ENCODE measurements around the gene IRF8. TPM values are rescaled to one million over a fixed set of nuclear protein-coding genes. Genes with fewer than 3 reads are reported as not detected.

The IRF8 gene
- total RNA-seq, 1 experiment from 2014 or later, result 0.19 TPM

GRCh38 chr16:85858984-85859817 lies 39.8 kb upstream of the IRF8 start:
- ChIA-PET CTCF (no interaction called here), POLR2A (ENCODE audit: low non-redundant PET) (no interaction called here)
- no peak for TF ChIP-seq CTCF (conservative IDR thresholded peaks at IDR 0.05; ENCODE audit: low read depth, low read length)
- TF ChIP-seq EZH2 (IDR thresholded peaks at IDR 0.05; ENCODE audit: borderline replicate concordance, low read depth, low read length, poor library complexity, severe bottlenecking), result no peak
- intact Hi-C loops (cut with micrococcal nuclease; ENCODE audit: unreplicated experiment), result no loop called here
- Histone ChIP-seq H3K36me3 (ENCODE audit: insufficient read depth, low read length, poor library complexity, severe bottlenecking) (no peaks in the 10 kb centered on the region), H3K27ac (ENCODE audit: low read depth, low read length, poor library complexity, severe bottlenecking) (no peak overlapping the region), H3K4me1 (ENCODE audit: insufficient read depth, low read length, poor library complexity, severe bottlenecking) (no peaks in the 10 kb centered on the region), H3K4me3 (ENCODE audit: low read depth, low read length, poor library complexity, severe bottlenecking) (no peak overlapping the region), H3K27me3 (replicated peaks; ENCODE audit: insufficient read depth, low read depth, low read length, poor library complexity) (peaks cover 16% of the 10 kb centered on the region), H3K9me3 (ENCODE audit: low read depth, low read length, poor library complexity, severe bottlenecking) (no peaks in the 10 kb centered on the region)
- DNase-seq (ENCODE audit: low spot score), result no peak
- BruUV-seq (replicated peaks), result no TSS peak

GRCh38 chr16:85859818-85860125 lies 39.2 kb upstream of the IRF8 start:
- ChIA-PET POLR2A (ENCODE audit: low non-redundant PET) (no interaction called here), CTCF (no interaction called here)
- Histone ChIP-seq H3K36me3 (ENCODE audit: insufficient read depth, low read length, poor library complexity, severe bottlenecking) (no peaks in the 10 kb centered on the region), H3K4me3 (ENCODE audit: low read depth, low read length, poor library complexity, severe bottlenecking) (no peak overlapping the region), H3K27ac (ENCODE audit: low read depth, low read length, poor library complexity, severe bottlenecking) (no peak overlapping the region), H3K9me3 (ENCODE audit: low read depth, low read length, poor library complexity, severe bottlenecking) (no peaks in the 10 kb centered on the region), H3K27me3 (replicated peaks; ENCODE audit: insufficient read depth, low read depth, low read length, poor library complexity) (peaks cover 14% of the 10 kb centered on the region), H3K4me1 (ENCODE audit: insufficient read depth, low read length, poor library complexity, severe bottlenecking) (no peaks in the 10 kb centered on the region)
- intact Hi-C loops (cut with micrococcal nuclease; ENCODE audit: unreplicated experiment), result no loop called here
- DNase-seq (ENCODE audit: low spot score), result no peak
- TF ChIP-seq EZH2 (IDR thresholded peaks at IDR 0.05; ENCODE audit: borderline replicate concordance, low read depth, low read length, poor library complexity, severe bottlenecking) (no peak), CTCF (conservative IDR thresholded peaks at IDR 0.05; ENCODE audit: low read depth, low read length) (no peak)
- no TSS peak for BruUV-seq (replicated peaks)

- intact Hi-C loops (cut with micrococcal nuclease; ENCODE audit: unreplicated experiment), result no loop called here
- H3K9me3 ChIP-seq (ENCODE audit: low read depth, low read length, poor library complexity, severe bottlenecking), result no peaks in the 10 kb centered on the region
- H3K36me3 ChIP-seq (ENCODE audit: insufficient read depth, low read length, poor library complexity, severe bottlenecking), result no peaks in the 10 kb centered on the region
- H3K27ac ChIP-seq (ENCODE audit: low read depth, low read length, poor library complexity, severe bottlenecking), result no peak overlapping the region
- H3K4me1 ChIP-seq (ENCODE audit: insufficient read depth, low read length, poor library complexity, severe bottlenecking), result no peaks in the 10 kb centered on the region
- H3K4me3 ChIP-seq (ENCODE audit: low read depth, low read length, poor library complexity, severe bottlenecking), result no peak overlapping the region
- TF ChIP-seq EZH2 (IDR thresholded peaks at IDR 0.05; ENCODE audit: borderline replicate concordance, low read depth, low read length, poor library complexity, severe bottlenecking) (no peak), CTCF (conservative IDR thresholded peaks at IDR 0.05; ENCODE audit: low read depth, low read length) (no peak)
- BruUV-seq (replicated peaks), result no TSS peak
- CTCF ChIA-PET, result no interaction called here
- no peak for DNase-seq (ENCODE audit: low spot score)
- POLR2A ChIA-PET (ENCODE audit: low non-redundant PET), result no interaction called here
- peaks cover 21% of the 10 kb centered on the region for H3K27me3 ChIP-seq (replicated peaks; ENCODE audit: insufficient read depth, low read depth, low read length, poor library complexity)
These were observed 38.4 kb upstream of the IRF8 start for GRCh38 chr16:85860413-85861094.

All from A673 (cell line).